ENCODE measurements around the gene LRRC7.

DNA sequence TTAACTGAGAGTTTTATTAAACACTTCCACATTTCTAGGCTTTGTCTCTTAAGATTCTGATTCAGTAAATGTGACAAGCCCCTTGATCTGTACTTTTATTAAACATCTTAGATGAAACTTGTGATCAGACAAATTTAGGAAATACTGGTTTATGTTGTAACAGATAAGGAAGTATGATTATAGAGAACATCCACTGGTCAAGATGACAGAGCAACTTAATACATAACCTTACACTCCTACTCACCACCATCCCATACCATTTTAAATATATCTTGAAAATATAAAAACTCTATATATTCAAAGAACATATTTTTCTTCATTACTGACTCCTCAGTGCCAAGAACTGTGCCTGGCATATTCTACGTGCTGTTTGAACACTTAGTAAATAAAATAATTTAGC, 420.2 kb downstream of the LRRC7 start:
- no peak for TF ChIP-seq CTCF (conservative IDR thresholded peaks at IDR 0.05)
- no peak for TF ChIP-seq ZFX (IDR thresholded peaks at IDR 0.05)

All from C4-2B (cell line).